Fibroblast of lung (primary cell): ENCODE data around the gene NUP85. TPM values are rescaled to one million over a fixed set of nuclear protein-coding genes. Genes with fewer than 3 reads are reported as not detected.

ENCODE experiments used
- DNase-seq, 2 donors: peaks; one replicate each; pipeline versions ENCODE4 v3.0.0 to v3.0.0-alpha.2; 2010; ENCODE audit warnings: low read depth in 2 of 2
- H2AFZ ChIP-seq: 2 replicates; pipeline ENCODE4 v1.5.1; 2012; ENCODE audit warnings: low read length, control low read depth, inconsistent platforms
- H3K27ac ChIP-seq: 2 replicates; pipeline ENCODE4 v1.5.1; 2011; ENCODE audit warnings: low read length, control low read depth; ENCODE audit not compliant: insufficient read depth
- H3K27me3 ChIP-seq: 2 replicates; pipeline ENCODE4 v1.5.1; 2011; ENCODE audit warnings: mild to moderate bottlenecking, low read length; ENCODE audit not compliant: control insufficient read depth, insufficient read depth
- H3K36me3 ChIP-seq: 2 replicates; pipeline ENCODE4 v1.5.1; 2011; ENCODE audit warnings: low read length; ENCODE audit not compliant: control insufficient read depth, insufficient read depth
- H3K4me1 ChIP-seq: 2 replicates; pipeline ENCODE4 v1.5.1; 2011; ENCODE audit warnings: low read length; ENCODE audit not compliant: control insufficient read depth, insufficient read depth; ENCODE audit errors: extremely low read depth
- H3K4me2 ChIP-seq: 2 replicates; pipeline ENCODE4 v1.5.1; 2011; ENCODE audit warnings: low read length, control low read depth; ENCODE audit not compliant: insufficient read depth; ENCODE audit errors: extremely low read depth
- H3K4me3 ChIP-seq, 4 experiments: fragments of 200-600 bp in 1 of 4; sonication (generic) in 1 of 4; replicated peaks in 1 of 4; 2 replicates each; pipeline ENCODE4 v1.5.1; 2011 to 2016; ENCODE audit warnings: low read length in 4 of 4, low read depth in 3 of 4, mild to moderate bottlenecking in 3 of 4, control low read depth in 2 of 4, inconsistent platforms in 1 of 4, mixed read lengths in 1 of 4; ENCODE audit not compliant: insufficient read depth in 1 of 4; ENCODE audit errors: control extremely low read depth in 1 of 4
- H3K79me2 ChIP-seq: 2 replicates; pipeline ENCODE4 v1.5.1; 2012; ENCODE audit warnings: mild to moderate bottlenecking, low read length, inconsistent platforms; ENCODE audit not compliant: control insufficient read depth, insufficient read depth
- H3K9ac ChIP-seq: 2 replicates; pipeline ENCODE4 v1.5.1; 2011; ENCODE audit warnings: mild to moderate bottlenecking, low read length, control low read depth; ENCODE audit not compliant: insufficient read depth
- H3K9me3 ChIP-seq: 2 replicates; pipeline ENCODE4 v1.5.1; 2012; ENCODE audit warnings: low read depth, low read length; ENCODE audit not compliant: control insufficient read depth, insufficient read depth
- H4K20me1 ChIP-seq: 2 replicates; pipeline ENCODE4 v1.5.1; 2011; ENCODE audit warnings: low read length; ENCODE audit not compliant: control insufficient read depth, insufficient read depth; ENCODE audit errors: extremely low read depth
- CTCF ChIP-seq, 2 donors: IDR thresholded peaks in 1 of 2; conservative IDR thresholded peaks in 1 of 2; 1 replicate in 1 of 2; 2 replicates in 1 of 2; pipeline ENCODE4 v1.5.1; 2011 to 2012; ENCODE audit warnings: low read length in 2 of 2, control low read depth in 1 of 2, inconsistent platforms in 1 of 2, low read depth in 1 of 2, mild to moderate bottlenecking in 1 of 2
- EZH2 ChIP-seq: IDR thresholded peaks from 2 replicates; pipeline ENCODE4 v1.5.1; 2012; ENCODE audit warnings: low read length, control low read depth, mild to moderate bottlenecking; ENCODE audit errors: missing control alignments
- polyA plus RNA-seq, 2 donors: library from polyadenylated mRNA; depleted of rRNA in 1 of 2; stranded (reverse) in 1 of 2; unstranded in 1 of 2; fragments of >200 nt; gene quantifications; 2 replicates each; pipeline ENCODE4 v1.2.1, GENCODE V29; 2011 to 2012; ENCODE audit warnings: missing spikeins in 1 of 2
- total RNA-seq: library from RNA; depleted of rRNA; stranded (reverse); fragments of >200 nt; gene quantifications from 2 replicates; pipeline ENCODE4 v1.2.1, GENCODE V29; 2014

NUP85 gene
- total and polyA plus RNA-seq, 2 donors (not counting 1 experiment from before 2014, with no cell fraction given) = 18.5 to 29.6 TPM

DNA sequence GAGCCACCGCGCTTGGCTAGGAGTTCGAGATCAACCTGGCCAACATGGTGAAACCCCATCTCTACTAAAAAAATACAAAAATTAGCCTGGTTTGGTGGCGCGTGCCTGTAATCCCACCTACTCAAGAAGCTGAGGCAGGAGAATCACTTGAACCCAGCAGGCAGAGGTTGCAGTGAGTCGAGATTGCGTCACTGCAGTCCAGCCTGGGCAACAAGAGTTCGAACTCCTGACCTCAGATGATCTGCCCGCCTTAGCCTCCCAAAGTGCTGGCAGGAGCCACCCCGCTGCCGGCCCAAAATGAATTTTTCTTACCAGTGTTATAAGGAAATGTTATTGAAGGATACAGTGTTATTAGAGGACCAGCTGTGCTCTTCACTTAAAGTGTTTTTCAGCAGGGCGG, 2.3 kb downstream of the NUP85 start:
- H3K4me1 ChIP-seq = no peaks in the 10 kb centered on the region
- H2AFZ ChIP-seq = no peak overlapping the region
- H3K27me3 ChIP-seq = no peaks in the 10 kb centered on the region
- H3K36me3 ChIP-seq = peaks cover 3% of the 10 kb centered on the region
- H3K4me3 ChIP-seq = no peak overlapping the region
- DNase-seq = no peak
- no peak for TF ChIP-seq EZH2
- TF ChIP-seq CTCF (conservative IDR thresholded peaks at IDR 0.05 in 1 of 2, IDR thresholded peaks at IDR 0.05 in 1 of 2; ENCODE audit: low read depth in 1 of 2, low read length in 2 of 2) = no peak
- H3K79me2 ChIP-seq = peaks cover 33% of the 10 kb centered on the region
- H4K20me1 ChIP-seq = no peaks in the 10 kb centered on the region
- no peak overlapping the region for H3K27ac ChIP-seq
- no peaks in the 10 kb centered on the region for H3K9me3 ChIP-seq
- no peak overlapping the region for H3K4me2 ChIP-seq
- no peak overlapping the region for H3K9ac ChIP-seq

GRCh38 chr17:75208161-75208560, 2.7 kb downstream of the NUP85 start:
- H3K4me2 ChIP-seq = no peak overlapping the region
- TF ChIP-seq CTCF (conservative IDR thresholded peaks at IDR 0.05 in 1 of 2, IDR thresholded peaks at IDR 0.05 in 1 of 2; ENCODE audit: low read depth in 1 of 2, low read length in 2 of 2) (no peak), EZH2 (no peak)
- no peak for DNase-seq

DNA sequence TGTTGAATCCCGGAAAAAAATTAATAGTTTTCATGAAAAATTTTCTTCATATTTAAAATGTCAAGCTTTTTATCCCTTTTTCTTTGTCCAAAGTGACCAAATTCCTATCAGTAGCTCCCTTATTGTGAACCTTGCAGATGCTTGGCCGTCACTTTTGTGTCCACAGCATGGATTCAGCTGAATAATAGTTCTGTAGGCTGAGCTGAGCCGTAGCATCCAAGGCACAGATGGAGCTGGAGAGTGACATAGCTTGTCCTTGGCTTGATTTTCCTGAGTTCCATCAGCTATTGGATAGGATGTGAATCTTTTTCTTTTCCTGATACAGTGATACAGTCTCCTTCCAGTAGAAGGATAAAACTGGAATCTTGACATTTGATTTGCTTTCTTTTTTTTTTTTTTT, 3.6 kb downstream of the NUP85 start:
- Histone ChIP-seq H3K9me3 (no peaks in the 10 kb centered on the region), H3K79me2 (peaks cover 33% of the 10 kb centered on the region), H3K27ac (no peak overlapping the region), H3K27me3 (no peaks in the 10 kb centered on the region), H2AFZ (no peak overlapping the region), H3K4me1 (no peaks in the 10 kb centered on the region), H3K9ac (no peak overlapping the region), H3K4me3 (no peak overlapping the region), H3K4me2 (no peak overlapping the region), H3K36me3 (peaks cover 7% of the 10 kb centered on the region), H4K20me1 (no peaks in the 10 kb centered on the region)
- DNase-seq = no peak
- no peak for TF ChIP-seq EZH2
- no peak for TF ChIP-seq CTCF (conservative IDR thresholded peaks at IDR 0.05 in 1 of 2, IDR thresholded peaks at IDR 0.05 in 1 of 2; ENCODE audit: low read depth in 1 of 2, low read length in 2 of 2)

More at GRCh38 chr17:75208161-75208560, 2.7 kb downstream of the NUP85 start:
- no peaks in the 10 kb centered on the region for H3K4me1 ChIP-seq
- H3K9ac ChIP-seq = no peak overlapping the region
- peaks cover 5% of the 10 kb centered on the region for H3K36me3 ChIP-seq
- no peak overlapping the region for H3K4me3 ChIP-seq
- H3K27me3 ChIP-seq = no peaks in the 10 kb centered on the region
- peaks cover 33% of the 10 kb centered on the region for H3K79me2 ChIP-seq
- no peaks in the 10 kb centered on the region for H3K9me3 ChIP-seq
- H2AFZ ChIP-seq = no peak overlapping the region
- H3K27ac ChIP-seq = no peak overlapping the region
- H4K20me1 ChIP-seq = no peaks in the 10 kb centered on the region
